ENCODE data around the gene RFFL. TPM values are rescaled to one million over a fixed set of nuclear protein-coding genes. Genes with fewer than 3 reads are reported as not detected.

The RFFL gene
- total RNA-seq, 2 donors from 2014 or later: 12.2 to 20.1 TPM

DNA sequence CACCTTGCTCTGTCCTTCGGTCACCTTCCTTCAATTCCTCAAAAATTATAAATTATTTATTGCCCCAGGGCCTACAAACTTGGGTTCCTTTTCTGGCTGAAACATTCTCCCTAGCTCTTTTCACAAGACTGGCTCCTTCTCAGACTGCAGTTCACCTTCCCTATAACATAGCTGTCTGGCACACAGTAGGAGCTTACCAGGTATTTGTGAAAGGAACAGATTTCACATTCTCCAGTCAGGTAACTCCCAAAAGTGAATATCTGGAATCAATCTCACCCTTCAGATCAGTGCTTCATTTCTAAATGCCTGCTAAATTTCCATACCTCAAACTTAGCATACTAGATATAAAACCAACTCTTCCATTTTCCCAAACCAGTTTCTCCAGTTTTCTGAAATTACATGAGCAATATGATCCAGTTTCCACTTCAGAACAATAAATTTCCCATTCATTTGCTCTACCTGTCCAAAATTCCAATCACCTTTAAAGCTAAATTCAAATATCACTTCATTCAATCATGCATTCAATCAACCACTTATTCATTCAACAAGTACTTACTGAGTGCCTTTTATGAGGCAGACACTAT, 6.1 kb downstream of the RFFL start:
- Histone ChIP-seq H3K36me3 (no peaks in the 10 kb centered on the region), H3K27me3 (no peaks in the 10 kb centered on the region), H3K4me3 (no peak overlapping the region), H3K9me3 (no peaks in the 10 kb centered on the region), H3K4me1 (no peaks in the 10 kb centered on the region), H3K27ac (no peak overlapping the region)
- DNase-seq (ENCODE audit: low spot score): no peak
- TF ChIP-seq, protein P1, sequence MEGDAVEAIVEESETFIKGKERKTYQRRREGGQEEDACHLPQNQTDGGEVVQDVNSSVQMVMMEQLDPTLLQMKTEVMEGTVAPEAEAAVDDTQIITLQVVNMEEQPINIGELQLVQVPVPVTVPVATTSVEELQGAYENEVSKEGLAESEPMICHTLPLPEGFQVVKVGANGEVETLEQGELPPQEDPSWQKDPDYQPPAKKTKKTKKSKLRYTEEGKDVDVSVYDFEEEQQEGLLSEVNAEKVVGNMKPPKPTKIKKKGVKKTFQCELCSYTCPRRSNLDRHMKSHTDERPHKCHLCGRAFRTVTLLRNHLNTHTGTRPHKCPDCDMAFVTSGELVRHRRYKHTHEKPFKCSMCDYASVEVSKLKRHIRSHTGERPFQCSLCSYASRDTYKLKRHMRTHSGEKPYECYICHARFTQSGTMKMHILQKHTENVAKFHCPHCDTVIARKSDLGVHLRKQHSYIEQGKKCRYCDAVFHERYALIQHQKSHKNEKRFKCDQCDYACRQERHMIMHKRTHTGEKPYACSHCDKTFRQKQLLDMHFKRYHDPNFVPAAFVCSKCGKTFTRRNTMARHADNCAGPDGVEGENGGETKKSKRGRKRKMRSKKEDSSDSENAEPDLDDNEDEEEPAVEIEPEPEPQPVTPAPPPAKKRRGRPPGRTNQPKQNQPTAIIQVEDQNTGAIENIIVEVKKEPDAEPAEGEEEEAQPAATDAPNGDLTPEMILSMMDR (IDR thresholded peaks at IDR 0.05): no peak

DNA sequence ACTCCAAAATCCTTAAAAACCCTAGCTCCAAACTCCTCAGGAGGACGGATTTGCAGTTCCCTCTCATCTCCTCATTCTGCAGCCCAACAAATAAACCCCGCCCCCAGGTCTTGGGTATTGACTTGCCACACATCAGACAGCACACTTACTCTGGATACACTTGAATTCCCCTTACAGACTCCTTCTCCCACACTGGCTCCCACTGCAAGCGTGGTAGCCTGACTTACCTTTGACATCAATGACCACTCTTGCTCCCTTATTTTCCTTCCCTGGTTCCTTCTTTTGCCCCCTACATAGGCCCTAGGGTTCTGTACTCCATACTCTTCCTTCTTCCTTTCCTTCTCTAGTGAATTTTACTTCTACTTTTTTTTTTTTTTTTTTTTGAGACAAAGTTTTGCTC, 7.5 kb downstream of the RFFL start:
- no peak overlapping the region for H3K27ac ChIP-seq
- TF ChIP-seq, protein P1 (IDR thresholded peaks at IDR 0.05): no peak
- DNase-seq (ENCODE audit: low spot score): no peak
- H3K27me3 ChIP-seq: no peaks in the 10 kb centered on the region
- H3K4me1 ChIP-seq: peaks cover 0 to 13% of the 10 kb centered on the region in 2 donors
- H3K36me3 ChIP-seq: no peaks in the 10 kb centered on the region
- no peaks in the 10 kb centered on the region for H3K9me3 ChIP-seq
- H3K4me3 ChIP-seq: no peak overlapping the region

DNA sequence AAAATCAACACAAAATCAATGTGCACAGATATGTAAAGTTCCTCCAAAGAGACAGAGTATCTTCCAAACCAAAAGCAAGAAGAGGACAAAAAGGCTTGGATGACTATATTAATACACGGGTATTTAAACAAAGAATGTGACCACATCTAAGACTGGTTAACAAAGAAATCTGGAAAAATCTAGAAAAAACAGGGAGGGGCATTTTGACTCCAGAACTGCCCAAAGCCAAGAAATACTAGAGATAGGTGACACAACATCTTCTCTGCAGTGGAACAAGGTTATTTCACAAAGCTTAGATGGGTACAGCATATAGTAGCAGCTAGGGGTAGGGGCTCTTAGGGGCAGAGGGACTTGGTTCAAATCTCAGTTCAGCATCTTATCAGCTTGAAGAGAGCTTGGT, 10.3 kb downstream of the RFFL start:
- no peak for DNase-seq (ENCODE audit: low spot score)
- no peaks in the 10 kb centered on the region for H3K36me3 ChIP-seq
- no peak overlapping the region for H3K4me3 ChIP-seq
- TF ChIP-seq, protein P1 (IDR thresholded peaks at IDR 0.05): no peak
- H3K9me3 ChIP-seq: no peaks in the 10 kb centered on the region
- peaks cover 0 to 22% of the 10 kb centered on the region in 2 donors for H3K4me1 ChIP-seq
- H3K27me3 ChIP-seq: no peaks in the 10 kb centered on the region
- H3K27ac ChIP-seq: no peak overlapping the region

DNA sequence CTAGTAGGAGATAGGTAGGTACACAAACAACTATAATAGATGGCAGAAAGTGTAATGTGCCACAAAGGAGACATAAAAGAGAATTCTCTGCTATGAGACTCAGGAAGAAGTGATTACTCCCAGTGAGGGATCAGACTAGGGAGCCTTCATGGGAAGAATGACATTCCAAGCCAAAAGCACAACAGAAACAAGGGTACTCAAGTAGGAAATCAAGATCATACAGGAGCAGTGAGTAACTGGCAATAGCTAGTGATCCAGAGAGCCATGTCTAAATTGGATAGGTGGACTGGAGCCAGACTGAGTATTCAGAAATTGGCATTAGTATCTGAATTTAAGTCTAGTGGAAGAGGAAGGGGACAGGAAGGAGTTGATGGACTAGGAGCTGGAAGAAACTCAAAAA, 10.7 kb downstream of the RFFL start:
- H3K4me3 ChIP-seq: no peak overlapping the region
- TF ChIP-seq, protein P1 (IDR thresholded peaks at IDR 0.05): no peak
- peaks cover 0 to 22% of the 10 kb centered on the region in 2 donors for H3K4me1 ChIP-seq
- no peak overlapping the region for H3K27ac ChIP-seq
- no peaks in the 10 kb centered on the region for H3K9me3 ChIP-seq
- no peaks in the 10 kb centered on the region for H3K27me3 ChIP-seq
- DNase-seq (ENCODE audit: low spot score): no peak
- no peaks in the 10 kb centered on the region for H3K36me3 ChIP-seq

DNA sequence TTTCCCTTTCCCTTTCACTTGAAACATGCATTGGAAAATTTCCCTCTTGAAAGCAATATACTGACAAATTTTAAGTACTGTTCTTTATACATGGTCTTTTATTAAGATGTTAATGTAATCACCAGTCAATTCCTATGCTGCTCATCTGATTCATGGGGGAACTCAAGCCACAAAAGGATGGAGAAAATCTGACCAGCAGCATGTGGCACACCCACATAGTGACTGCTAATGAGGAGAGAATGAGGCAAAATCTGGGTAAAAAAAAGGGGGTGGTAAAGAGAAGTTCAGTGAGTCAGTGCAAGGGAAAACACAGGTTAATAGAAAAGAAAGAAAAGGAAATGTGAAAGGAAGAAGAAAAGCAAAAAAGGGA, 11.3 kb downstream of the RFFL start:
- Histone ChIP-seq H3K36me3 (no peaks in the 10 kb centered on the region), H3K9me3 (no peaks in the 10 kb centered on the region), H3K4me1 (peaks cover 0 to 22% of the 10 kb centered on the region in 2 donors), H3K4me3 (no peak overlapping the region), H3K27ac (peak overlapping the region; percentile 11 to 41), H3K27me3 (no peaks in the 10 kb centered on the region)
- TF ChIP-seq, protein P1 (IDR thresholded peaks at IDR 0.05): no peak
- no peak for DNase-seq (ENCODE audit: low spot score)

All from right atrium auricular region (tissue), 2 donors.